ENCODE measurements around the gene ABCA4.

ABCA4 gene

GRCh38 chr1:94144836-94145235 lies 23.9 kb upstream of the ABCA4 start:
- Histone ChIP-seq H3K9me3 (ENCODE audit: insufficient read depth, low read depth, low read length) (no peaks in the 10 kb centered on the region), H3K9ac (ENCODE audit: low read depth, low read length) (no peak overlapping the region), H3K27ac (ENCODE audit: low read length) (no peak overlapping the region), H3K36me3 (ENCODE audit: insufficient read depth, low read depth, low read length) (no peaks in the 10 kb centered on the region), H3K27me3 (ENCODE audit: insufficient read depth, low read length) (no peaks in the 10 kb centered on the region), H3K4me3 (ENCODE audit: low read length) (no peak overlapping the region), H3K4me1 (ENCODE audit: insufficient read depth, low read length) (peaks cover 12% of the 10 kb centered on the region)

GRCh38 chr1:94143809-94144176 lies 22.8 kb upstream of the ABCA4 start:
- Histone ChIP-seq H3K4me3 (ENCODE audit: low read length) (no peak overlapping the region), H3K9me3 (ENCODE audit: insufficient read depth, low read depth, low read length) (no peaks in the 10 kb centered on the region), H3K9ac (ENCODE audit: low read depth, low read length) (no peak overlapping the region), H3K27me3 (ENCODE audit: insufficient read depth, low read length) (no peaks in the 10 kb centered on the region), H3K4me1 (ENCODE audit: insufficient read depth, low read length) (peaks cover 9% of the 10 kb centered on the region; the same call in 1 of the 2 replicates), H3K36me3 (ENCODE audit: insufficient read depth, low read depth, low read length) (no peaks in the 10 kb centered on the region), H3K27ac (ENCODE audit: low read length) (no peak overlapping the region)

GRCh38 chr1:94143173-94143808 lies 22.3 kb upstream of the ABCA4 start:
- no peak overlapping the region for H3K9ac ChIP-seq (ENCODE audit: low read depth, low read length)
- no peaks in the 10 kb centered on the region for H3K36me3 ChIP-seq (ENCODE audit: insufficient read depth, low read depth, low read length)
- H3K27me3 ChIP-seq (ENCODE audit: insufficient read depth, low read length): no peaks in the 10 kb centered on the region
- H3K4me3 ChIP-seq (ENCODE audit: low read length): no peak overlapping the region
- H3K27ac ChIP-seq (ENCODE audit: low read length): no peak overlapping the region
- no peaks in the 10 kb centered on the region for H3K9me3 ChIP-seq (ENCODE audit: insufficient read depth, low read depth, low read length)
- H3K4me1 ChIP-seq (ENCODE audit: insufficient read depth, low read length): peaks cover 9% of the 10 kb centered on the region; the same call in 1 of the 2 replicates

GRCh38 chr1:94142583-94142982 lies 21.6 kb upstream of the ABCA4 start:
- H3K36me3 ChIP-seq (ENCODE audit: insufficient read depth, low read depth, low read length): no peaks in the 10 kb centered on the region

GRCh38 chr1:94142022-94142421 lies 21.1 kb upstream of the ABCA4 start:
- Histone ChIP-seq H3K36me3 (ENCODE audit: insufficient read depth, low read depth, low read length) (no peaks in the 10 kb centered on the region), H3K9me3 (ENCODE audit: insufficient read depth, low read depth, low read length) (no peaks in the 10 kb centered on the region), H3K4me3 (ENCODE audit: low read length) (no peak overlapping the region), H3K27ac (ENCODE audit: low read length) (no peak overlapping the region), H3K4me1 (ENCODE audit: insufficient read depth, low read length) (peaks cover 9% of the 10 kb centered on the region; the same call in 1 of the 2 replicates), H3K27me3 (ENCODE audit: insufficient read depth, low read length) (no peaks in the 10 kb centered on the region), H3K9ac (ENCODE audit: low read depth, low read length) (no peak overlapping the region)

More at GRCh38 chr1:94142583-94142982, 21.6 kb upstream of the ABCA4 start:
- Histone ChIP-seq H3K9ac (ENCODE audit: low read depth, low read length) (no peak overlapping the region), H3K4me1 (ENCODE audit: insufficient read depth, low read length) (peaks cover 9% of the 10 kb centered on the region; the same call in 1 of the 2 replicates), H3K9me3 (ENCODE audit: insufficient read depth, low read depth, low read length) (no peaks in the 10 kb centered on the region), H3K27ac (ENCODE audit: low read length) (no peak overlapping the region), H3K27me3 (ENCODE audit: insufficient read depth, low read length) (no peaks in the 10 kb centered on the region), H3K4me3 (ENCODE audit: low read length) (no peak overlapping the region)

GRCh38 chr1:94132111-94132510 lies 11.2 kb upstream of the ABCA4 start:
- Histone ChIP-seq H3K9ac (ENCODE audit: low read depth, low read length) (no peak overlapping the region), H3K27me3 (ENCODE audit: insufficient read depth, low read length) (no peaks in the 10 kb centered on the region), H3K4me1 (ENCODE audit: insufficient read depth, low read length) (no peaks in the 10 kb centered on the region), H3K4me3 (ENCODE audit: low read length) (no peak overlapping the region), H3K36me3 (ENCODE audit: insufficient read depth, low read depth, low read length) (no peaks in the 10 kb centered on the region), H3K27ac (ENCODE audit: low read length) (no peak overlapping the region), H3K9me3 (ENCODE audit: insufficient read depth, low read depth, low read length) (peaks cover 11% of the 10 kb centered on the region)

GRCh38 chr1:94130851-94131595 lies 10.1 kb upstream of the ABCA4 start:
- H3K27ac ChIP-seq (ENCODE audit: low read length): no peak overlapping the region
- no peaks in the 10 kb centered on the region for H3K27me3 ChIP-seq (ENCODE audit: insufficient read depth, low read length)
- H3K36me3 ChIP-seq (ENCODE audit: insufficient read depth, low read depth, low read length): no peaks in the 10 kb centered on the region
- no peak overlapping the region for H3K9ac ChIP-seq (ENCODE audit: low read depth, low read length)
- H3K4me3 ChIP-seq (ENCODE audit: low read length): no peak overlapping the region
- peaks cover 11% of the 10 kb centered on the region for H3K9me3 ChIP-seq (ENCODE audit: insufficient read depth, low read depth, low read length)
- H3K4me1 ChIP-seq (ENCODE audit: insufficient read depth, low read length): peaks cover 6% of the 10 kb centered on the region; the same call in 1 of the 2 replicates

- H3K27ac ChIP-seq (ENCODE audit: low read length): no peak overlapping the region
- no peaks in the 10 kb centered on the region for H3K36me3 ChIP-seq (ENCODE audit: insufficient read depth, low read depth, low read length)
- H3K4me1 ChIP-seq (ENCODE audit: insufficient read depth, low read length): peaks cover 6% of the 10 kb centered on the region; the same call in 1 of the 2 replicates
- no peak overlapping the region for H3K9ac ChIP-seq (ENCODE audit: low read depth, low read length)
- H3K9me3 ChIP-seq (ENCODE audit: insufficient read depth, low read depth, low read length): no peaks in the 10 kb centered on the region
- no peaks in the 10 kb centered on the region for H3K27me3 ChIP-seq (ENCODE audit: insufficient read depth, low read length)
- H3K4me3 ChIP-seq (ENCODE audit: low read length): no peak overlapping the region
Measured at GRCh38 chr1:94126651-94127050, 5.7 kb upstream of the ABCA4 start.

- Histone ChIP-seq H3K27ac (ENCODE audit: low read length) (no peak overlapping the region), H3K27me3 (ENCODE audit: insufficient read depth, low read length) (no peaks in the 10 kb centered on the region), H3K36me3 (ENCODE audit: insufficient read depth, low read depth, low read length) (no peaks in the 10 kb centered on the region), H3K9ac (ENCODE audit: low read depth, low read length) (no peak overlapping the region), H3K4me3 (ENCODE audit: low read length) (no peak overlapping the region), H3K4me1 (ENCODE audit: insufficient read depth, low read length) (peaks cover 6% of the 10 kb centered on the region; the same call in 1 of the 2 replicates), H3K9me3 (ENCODE audit: insufficient read depth, low read depth, low read length) (no peaks in the 10 kb centered on the region)
Measured at GRCh38 chr1:94125551-94126514, 4.9 kb upstream of the ABCA4 start.

- Histone ChIP-seq H3K4me3 (ENCODE audit: low read length) (no peak overlapping the region), H3K4me1 (ENCODE audit: insufficient read depth, low read length) (peaks cover 15% of the 10 kb centered on the region), H3K27ac (ENCODE audit: low read length) (no peak overlapping the region), H3K9me3 (ENCODE audit: insufficient read depth, low read depth, low read length) (no peaks in the 10 kb centered on the region), H3K27me3 (ENCODE audit: insufficient read depth, low read length) (0 out of 2 replicates have a peak, but pooled peaks cover 3% of the 10 kb centered on the region), H3K9ac (ENCODE audit: low read depth, low read length) (no peak overlapping the region), H3K36me3 (ENCODE audit: insufficient read depth, low read depth, low read length) (no peaks in the 10 kb centered on the region)
Measured at GRCh38 chr1:94124538-94124937, 3.6 kb upstream of the ABCA4 start.

GRCh38 chr1:94122201-94122970 lies 1.4 kb upstream of the ABCA4 start:
- H3K4me3 ChIP-seq (ENCODE audit: low read length): no peak overlapping the region
- H3K27ac ChIP-seq (ENCODE audit: low read length): no peak overlapping the region
- no peaks in the 10 kb centered on the region for H3K36me3 ChIP-seq (ENCODE audit: insufficient read depth, low read depth, low read length)
- no peaks in the 10 kb centered on the region for H3K9me3 ChIP-seq (ENCODE audit: insufficient read depth, low read depth, low read length)
- no peak overlapping the region for H3K9ac ChIP-seq (ENCODE audit: low read depth, low read length)
- H3K27me3 ChIP-seq (ENCODE audit: insufficient read depth, low read length): peaks cover 10% of the 10 kb centered on the region; the same call in 1 of the 2 replicates
- peaks cover 23% of the 10 kb centered on the region for H3K4me1 ChIP-seq (ENCODE audit: insufficient read depth, low read length)

Measured in iPS-20b (cell line).